Breast epithelium (tissue), 4 donors: ENCODE data around the gene ZNF525. TPM values are rescaled to one million over a fixed set of nuclear protein-coding genes. Genes with fewer than 3 reads are reported as not detected.
A peak's percentile ranks its signal among the peaks of the same experiment; 100 is the strongest.
"Not testable (repeated sequence)": the region's sequence is repeated elsewhere in the genome, so short reads cannot be mapped to it uniquely, and the experiment has no call there.

Experiments used
- DNase-seq, 2 donors: peaks; one replicate each; pipeline ENCODE4 v3.0.0-alpha.2; 2019; ENCODE audit warnings: low spot score in 2 of 2
- H3K27ac ChIP-seq, 2 donors: fragments of 200-600 bp; sonication (generic) in 1 of 2; one replicate each; pipeline ENCODE4 v1.5.1; 2016 to 2019; ENCODE audit warnings: mild to moderate bottlenecking in 1 of 2
- H3K27me3 ChIP-seq, 2 donors: fragments of 200-600 bp; sonication (generic) in 1 of 2; one replicate each; pipeline versions ENCODE4 v1.5.1 to v1.6.0; 2017 to 2019; ENCODE audit warnings: control low read depth in 1 of 2, mild to moderate bottlenecking in 1 of 2
- H3K36me3 ChIP-seq: fragments of 200-600 bp; one replicate; pipeline ENCODE4 v1.5.1; 2019
- H3K4me1 ChIP-seq, 2 donors: fragments of 200-600 bp; sonication (generic); one replicate each; pipeline ENCODE4 v1.5.1; 2016 to 2019; ENCODE audit warnings: control low read depth in 1 of 2
- H3K4me3 ChIP-seq, 3 donors: fragments of 200-600 bp; sonication (generic); 1 replicate in 2 of 3; 2 replicates in 1 of 3; pipeline ENCODE4 v1.5.1; 2016 to 2019; ENCODE audit warnings: mild to moderate bottlenecking in 3 of 3, moderate library complexity in 2 of 3
- H3K9me3 ChIP-seq, 2 donors: fragments of 200-600 bp; sonication (generic) in 1 of 2; one replicate each; pipeline ENCODE4 v1.5.1; 2016 to 2019; ENCODE audit warnings: control low read depth in 1 of 2
- CTCF ChIP-seq, 3 donors: fragments of 450-650 bp; IDR thresholded peaks; one replicate each; pipeline ENCODE4 v1.5.1; 2016 to 2017; ENCODE audit warnings: antibody characterized with exemption in 3 of 3, mild to moderate bottlenecking in 3 of 3, moderate library complexity in 3 of 3
- POLR2A ChIP-seq: fragments of 450-650 bp; IDR thresholded peaks from one replicate; pipeline ENCODE4 v1.6.1; 2016; ENCODE audit warnings: antibody characterized with exemption, mild to moderate bottlenecking, moderate library complexity
- POLR2AphosphoS5 ChIP-seq, 3 donors: sonication (generic); formaldehyde crosslinking; IDR thresholded peaks; one replicate each; pipeline ENCODE4 v1.6.1; 2017; ENCODE audit warnings: antibody characterized with exemption in 3 of 3
- intact Hi-C: fragments of 100-400 bp; cut with DNase I; formaldehyde crosslinking; loops from one replicate; pipeline ENCODE4 v1.15.1; 2023; ENCODE audit warnings: low total_unique reads
- total RNA-seq, 3 donors: library from RNA; depleted of rRNA; stranded (reverse); fragments of >200 nt; gene quantifications; one replicate each; pipeline ENCODE4 v1.1.0, GENCODE V29; 2016

ZNF525 gene
- total RNA-seq, 3 donors from 2014 or later, result 7.0 to 34.4 (median 13.8) TPM

DNA sequence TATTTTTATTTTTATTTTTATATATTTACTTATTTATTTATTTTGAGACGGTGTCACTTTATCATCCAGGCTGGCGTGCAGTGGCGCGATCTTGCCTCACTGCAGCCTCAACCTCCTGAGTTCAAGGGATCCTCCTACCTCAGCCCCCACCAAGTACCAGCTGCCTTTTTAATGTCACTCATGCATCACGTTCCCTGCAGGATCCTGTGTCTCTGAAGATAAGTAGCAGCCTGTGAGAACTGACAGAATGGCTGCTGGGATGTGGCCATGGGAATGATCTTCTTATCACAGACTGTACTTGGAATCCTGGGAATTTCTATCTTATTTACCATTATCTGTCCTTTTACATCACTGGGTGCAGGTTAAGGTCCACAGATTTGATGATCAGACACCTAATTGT is 57.0 kb downstream of the ZNF525 start:
- Histone ChIP-seq H3K27me3 (no peaks in the 10 kb centered on the region), H3K4me3 (no peak overlapping the region), H3K27ac (no peak overlapping the region), H3K9me3 (no peaks in the 10 kb centered on the region), H3K4me1 (no peaks in the 10 kb centered on the region), H3K36me3 (no peaks in the 10 kb centered on the region)
- no peak for TF ChIP-seq POLR2AphosphoS5 (IDR thresholded peaks at IDR 0.05)
- TF ChIP-seq CTCF (IDR thresholded peaks at IDR 0.05), result no peak
- TF ChIP-seq POLR2A, result no peak
- DNase-seq, result no peak
- intact Hi-C loops, result no loop called here

DNA sequence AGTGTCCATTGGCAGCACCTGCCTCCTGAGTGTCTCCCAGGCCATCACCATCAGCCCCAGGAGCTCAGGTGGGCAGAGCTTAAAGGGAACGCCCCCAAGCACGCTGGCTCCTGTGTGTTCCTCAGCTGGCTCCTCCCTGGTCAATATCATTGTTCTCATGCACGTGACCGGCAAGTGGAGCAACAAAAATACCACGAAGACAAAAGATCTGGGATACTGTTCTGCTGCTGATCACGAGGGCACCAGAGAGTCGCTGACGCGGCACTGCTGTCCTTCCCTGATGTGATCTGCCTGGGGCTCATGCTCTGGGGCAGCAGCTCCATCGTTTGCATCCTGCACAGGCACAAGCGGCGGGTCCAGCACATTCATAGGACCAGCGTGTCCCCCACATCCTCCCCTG is 57.6 kb downstream of the ZNF525 start:
- DNase-seq, H3K9me3 ChIP-seq, H3K4me1 ChIP-seq, intact Hi-C loops, H3K4me3 ChIP-seq, H3K27me3 ChIP-seq, H3K27ac ChIP-seq, H3K36me3 ChIP-seq: not testable (repeated sequence)

DNA sequence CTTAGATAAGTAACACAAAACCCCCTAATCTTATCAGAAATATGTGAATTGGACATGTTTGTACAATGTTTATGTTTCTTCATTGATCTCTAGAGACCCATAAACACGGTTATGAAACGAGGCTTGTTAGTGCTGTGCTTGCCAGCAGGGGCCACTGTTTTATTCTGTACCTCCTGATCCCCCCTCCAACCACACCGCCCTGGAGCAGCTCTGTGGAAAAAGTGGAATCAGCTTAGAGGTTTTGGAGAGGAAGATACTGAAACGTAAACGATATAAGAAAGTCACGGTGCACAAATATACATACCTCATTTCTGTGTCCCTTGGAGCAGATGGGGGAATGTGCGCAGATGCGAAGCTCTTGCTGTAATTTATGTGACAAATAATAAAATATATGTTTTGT is 58.2 kb downstream of the ZNF525 start:
- H3K36me3 ChIP-seq, H3K27ac ChIP-seq, H3K27me3 ChIP-seq, H3K9me3 ChIP-seq, H3K4me1 ChIP-seq, intact Hi-C loops, DNase-seq, H3K4me3 ChIP-seq: not testable (repeated sequence)

GRCh38 chr19:53424968-53425597 is 59.6 kb downstream of the ZNF525 start:
- H3K4me3 ChIP-seq, result no peak overlapping the region
- TF ChIP-seq POLR2A (no peak), CTCF (IDR thresholded peaks at IDR 0.05) (peak; percentile 40 to 82 (median 58)), POLR2AphosphoS5 (IDR thresholded peaks at IDR 0.05) (peak in 2 of 3 donors; percentile 37 to 49)
- H3K4me1 ChIP-seq, result no peaks in the 10 kb centered on the region
- peak; percentile 51 to 77 for DNase-seq
- intact Hi-C loops, result no loop called here
- H3K27me3 ChIP-seq, result no peaks in the 10 kb centered on the region
- no peak overlapping the region for H3K27ac ChIP-seq
- H3K9me3 ChIP-seq, result no peaks in the 10 kb centered on the region
- H3K36me3 ChIP-seq, result no peaks in the 10 kb centered on the region

GRCh38 chr19:53431399-53432087 is 66.0 kb downstream of the ZNF525 start, which contains the start of gene ZNF761:
Gene ZNF761 (plus strand): TSS chr19:53431984. CDS start chr19:53447269, 15,285 bp downstream.
- no peaks in the 10 kb centered on the region for H3K4me1 ChIP-seq
- intact Hi-C loops, result no loop called here
- H3K4me3 ChIP-seq, result peak within 1 kb of the TSS; percentile 61 to 78 (median 71)
- H3K36me3 ChIP-seq, result no peaks in the 10 kb centered on the region
- TF ChIP-seq POLR2AphosphoS5 (IDR thresholded peaks at IDR 0.05), result peak; percentile 67 to 88 (median 70)
- TF ChIP-seq POLR2A, result peak; percentile 59
- peak in 2 of 3 donors; percentile 38 to 42 for TF ChIP-seq CTCF (IDR thresholded peaks at IDR 0.05)
- DNase-seq, result peak; percentile 96 to 98
- H3K27me3 ChIP-seq, result no peaks in the 10 kb centered on the region
- peak within 1 kb of the TSS; percentile 85 to 89 for H3K27ac ChIP-seq
- peaks cover 0 to under 1% of the 10 kb centered on the region in 2 donors for H3K9me3 ChIP-seq

GRCh38 chr19:53432088-53432661 is 66.7 kb downstream of the ZNF525 start:
- TF ChIP-seq CTCF (IDR thresholded peaks at IDR 0.05) (no peak), POLR2AphosphoS5 (IDR thresholded peaks at IDR 0.05) (no peak), POLR2A (no peak)
- Histone ChIP-seq H3K27ac (peak overlapping the region; percentile 85 to 89), H3K27me3 (no peaks in the 10 kb centered on the region), H3K9me3 (peaks cover 0 to 3% of the 10 kb centered on the region in 2 donors), H3K4me3 (peak overlapping the region; percentile 61 to 78 (median 71)), H3K36me3 (no peaks in the 10 kb centered on the region), H3K4me1 (no peaks in the 10 kb centered on the region)
- intact Hi-C loops, result no loop called here
- DNase-seq, result no peak
